Measurements from ENCODE around the gene ATP8A2.
"Not testable (repeated sequence)": the region's sequence is repeated elsewhere in the genome, so short reads cannot be mapped to it uniquely, and the experiment has no call there.

The ATP8A2 gene

DNA sequence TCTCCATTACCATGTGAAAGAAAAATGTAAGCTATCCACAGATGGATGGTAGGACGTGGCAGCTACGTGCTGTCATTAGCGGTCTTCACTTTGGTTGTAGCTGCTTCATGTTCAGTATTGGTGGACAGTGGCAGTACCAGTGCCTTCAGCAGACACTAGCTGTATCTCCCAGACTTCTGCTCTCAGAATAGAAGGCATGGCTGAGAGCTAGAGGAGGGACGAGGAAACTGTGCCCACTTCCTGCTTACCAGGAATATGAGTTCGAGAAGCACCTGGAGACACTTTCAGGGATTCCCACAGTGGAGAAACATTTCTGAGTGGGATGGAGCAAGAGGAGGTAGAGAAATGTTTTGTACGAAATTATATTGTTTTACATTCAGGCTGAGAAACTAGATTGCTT, 686.9 kb downstream of the ATP8A2 start:
- DNase-seq (ENCODE audit: low read depth in 1 of 2, low spot score in 1 of 2) = no peak

- DNase-seq (ENCODE audit: low read depth in 1 of 2, low spot score in 1 of 2) = no peak
Observed at GRCh38 chr13:26060357-26060756, 688.6 kb downstream of the ATP8A2 start.

- DNase-seq (ENCODE audit: low read depth in 1 of 2, low spot score in 1 of 2) = no peak
Observed at GRCh38 chr13:26061256-26061655, 689.5 kb downstream of the ATP8A2 start.

DNA sequence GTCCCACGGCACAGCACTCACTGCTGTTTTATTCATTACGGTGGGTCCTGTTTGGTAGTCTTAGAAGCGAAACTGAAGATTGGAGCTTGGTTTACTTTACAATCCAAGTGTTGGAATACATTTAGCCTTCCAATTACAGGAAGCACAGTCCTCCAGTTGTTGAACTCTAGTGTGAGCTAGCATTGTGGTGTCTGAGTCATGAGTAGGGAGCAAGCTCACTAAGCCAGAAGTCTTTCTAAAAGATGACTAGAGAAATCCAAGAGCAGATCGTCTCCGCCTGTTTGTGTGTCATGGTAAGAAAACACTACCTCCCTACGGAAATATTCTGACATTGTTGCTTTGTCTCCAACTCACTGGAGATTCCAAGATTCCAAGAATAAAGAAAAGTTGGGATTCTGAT, 690.2 kb downstream of the ATP8A2 start:
- DNase-seq (ENCODE audit: low read depth in 1 of 2, low spot score in 1 of 2) = no peak

GRCh38 chr13:26062853-26063444, 691.2 kb downstream of the ATP8A2 start:
- DNase-seq (ENCODE audit: low read depth in 1 of 2, low spot score in 1 of 2) = no peak

GRCh38 chr13:26066492-26066891, 694.7 kb downstream of the ATP8A2 start:
- not testable (repeated sequence) for DNase-seq (ENCODE audit: low read depth in 1 of 2, low spot score in 1 of 2)

DNA sequence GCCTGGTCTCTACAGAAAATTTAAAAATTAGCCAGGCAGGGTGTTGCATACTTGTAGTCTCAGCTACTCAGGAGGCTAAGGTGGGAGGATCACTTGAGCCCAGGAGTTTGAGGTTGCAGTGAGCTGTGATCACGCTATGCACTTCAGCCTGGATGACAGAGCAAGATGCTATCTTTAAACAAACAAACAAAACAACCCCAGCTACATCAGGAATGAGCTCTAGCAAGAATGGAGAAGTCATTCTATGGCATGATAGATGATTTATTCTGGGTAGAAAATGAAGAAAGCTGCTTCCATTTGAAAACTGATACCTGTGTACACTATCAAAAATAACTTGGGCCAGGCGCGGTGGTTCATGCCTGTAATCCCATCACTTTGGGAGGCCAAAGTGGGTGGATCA, 695.8 kb downstream of the ATP8A2 start:
- DNase-seq (ENCODE audit: low read depth in 1 of 2, low spot score in 1 of 2) = no peak

- DNase-seq (ENCODE audit: low read depth in 1 of 2, low spot score in 1 of 2) = not testable (repeated sequence)
Observed at GRCh38 chr13:26068372-26068771, 696.6 kb downstream of the ATP8A2 start.

- not testable (repeated sequence) for DNase-seq (ENCODE audit: low read depth in 1 of 2, low spot score in 1 of 2)
Observed at GRCh38 chr13:26069642-26070041, 697.9 kb downstream of the ATP8A2 start.

DNA sequence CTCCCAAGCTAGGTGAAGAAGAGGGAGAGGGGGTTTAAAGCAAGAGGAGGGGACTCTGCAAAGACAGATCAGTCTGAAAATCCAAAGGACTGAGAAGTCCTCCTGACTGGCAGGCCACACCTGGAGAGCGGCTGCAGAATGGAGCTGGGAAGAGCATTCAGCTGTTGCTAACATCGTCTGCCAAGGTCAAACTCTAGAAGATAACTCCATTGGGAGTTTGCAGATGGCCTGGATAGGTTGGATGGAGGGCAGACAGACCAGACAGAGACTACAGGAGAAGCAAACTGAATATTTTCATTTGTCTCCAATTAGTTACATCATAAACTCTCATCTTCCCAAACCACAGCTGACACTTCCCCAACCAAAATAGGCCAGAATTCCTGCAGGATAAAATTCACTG, 699.9 kb downstream of the ATP8A2 start:
- DNase-seq (ENCODE audit: low read depth in 1 of 2, low spot score in 1 of 2) = no peak

DNA sequence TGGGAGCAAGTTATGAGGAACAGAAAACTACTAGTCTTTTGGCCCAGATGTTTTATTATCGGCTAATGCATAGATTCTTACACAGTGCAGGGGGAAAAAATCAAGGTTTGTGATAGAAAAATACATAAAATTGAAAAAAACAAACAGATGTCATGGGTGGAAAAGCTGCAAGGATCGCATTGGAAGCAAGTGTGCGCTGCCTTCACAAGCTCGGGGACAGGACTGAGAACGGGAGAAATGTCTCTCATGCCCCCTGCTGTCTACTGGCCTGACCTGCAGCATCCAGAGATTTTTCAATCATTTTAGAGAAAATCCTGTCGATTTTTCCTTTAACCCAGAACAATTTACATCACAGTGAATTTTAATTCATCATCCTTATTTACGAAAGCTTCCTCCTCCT, 700.6 kb downstream of the ATP8A2 start:
- not testable (repeated sequence) for DNase-seq (ENCODE audit: low read depth in 1 of 2, low spot score in 1 of 2)

DNA sequence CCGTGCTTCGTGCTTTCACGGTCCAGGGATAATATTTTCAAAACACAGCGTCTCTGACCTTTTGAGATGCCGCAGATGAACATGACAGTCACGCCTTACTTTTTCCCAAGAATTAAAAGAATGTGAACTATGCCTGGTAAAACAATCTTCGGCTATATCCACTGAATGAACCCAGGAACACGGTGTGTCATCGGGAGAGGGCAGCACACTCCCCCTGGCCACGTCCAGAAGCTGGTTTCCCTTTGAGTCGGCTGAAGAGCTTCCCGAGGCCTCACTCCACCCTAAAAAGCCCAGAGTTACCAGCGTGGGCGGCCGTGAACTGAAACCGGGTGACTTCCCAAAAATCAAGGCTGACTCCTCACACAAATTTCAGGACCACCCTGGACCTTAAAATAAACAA, 702.9 kb downstream of the ATP8A2 start:
- DNase-seq (ENCODE audit: low read depth in 1 of 2, low spot score in 1 of 2) = no peak

Measured in activated T-helper 1 cell treated with anti-CD3 and anti-CD28 coated beads, Interleukin-2, amount 50 U/mL, for 16 hours (primary cell).